Measurements from ENCODE around the gene ATP10A. TPM values are rescaled to one million over a fixed set of nuclear protein-coding genes. Genes with fewer than 3 reads are reported as not detected.

The ATP10A gene
- total RNA-seq, 1 donor from 2014 or later, result 0.58 TPM

DNA sequence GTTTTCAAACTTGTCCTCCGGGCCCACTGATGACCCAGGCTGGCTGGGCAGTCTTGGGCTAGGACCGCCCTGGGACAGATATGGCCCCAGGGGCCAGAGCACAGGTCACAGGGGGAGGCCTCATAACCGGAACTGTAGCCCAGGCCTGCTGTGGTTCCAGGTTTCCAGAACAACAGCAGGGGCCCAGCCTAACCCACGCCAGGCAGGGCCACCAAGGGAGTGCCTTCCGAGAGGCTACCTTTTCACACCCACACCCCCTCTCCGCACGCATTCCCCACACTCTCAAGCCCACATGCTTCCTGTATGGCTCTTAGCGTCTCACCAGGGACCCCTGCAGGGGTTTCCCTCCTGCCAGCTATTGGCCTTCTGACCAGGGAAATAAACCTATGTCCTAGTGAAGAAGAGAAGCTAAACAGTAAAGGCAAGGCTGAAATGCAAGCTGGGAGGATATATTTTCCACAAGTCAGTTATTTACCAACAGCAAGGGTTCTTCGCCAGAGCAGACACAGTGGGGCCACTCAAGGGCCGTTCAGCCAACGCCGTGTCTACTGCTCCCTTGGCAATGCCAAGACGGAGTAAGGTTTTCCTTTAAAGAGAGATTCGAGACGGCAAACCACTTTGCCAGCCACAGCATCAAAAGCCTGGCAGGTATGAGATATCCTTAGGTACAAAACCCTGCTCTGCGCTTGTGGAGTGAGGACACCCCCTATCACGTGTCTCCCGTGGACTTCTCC lies 135.1 kb downstream of the ATP10A start:
- Histone ChIP-seq H3K27me3 (ENCODE audit: low read depth) (peaks cover 5% of the 10 kb centered on the region), H3K27ac (replicated peaks) (no peak overlapping the region), H3K9me3 (replicated peaks) (no peaks in the 10 kb centered on the region), H3K36me3 (no peaks in the 10 kb centered on the region), H3K4me3 (no peak overlapping the region), H3K4me1 (no peaks in the 10 kb centered on the region)
- TF ChIP-seq, protein P1, sequence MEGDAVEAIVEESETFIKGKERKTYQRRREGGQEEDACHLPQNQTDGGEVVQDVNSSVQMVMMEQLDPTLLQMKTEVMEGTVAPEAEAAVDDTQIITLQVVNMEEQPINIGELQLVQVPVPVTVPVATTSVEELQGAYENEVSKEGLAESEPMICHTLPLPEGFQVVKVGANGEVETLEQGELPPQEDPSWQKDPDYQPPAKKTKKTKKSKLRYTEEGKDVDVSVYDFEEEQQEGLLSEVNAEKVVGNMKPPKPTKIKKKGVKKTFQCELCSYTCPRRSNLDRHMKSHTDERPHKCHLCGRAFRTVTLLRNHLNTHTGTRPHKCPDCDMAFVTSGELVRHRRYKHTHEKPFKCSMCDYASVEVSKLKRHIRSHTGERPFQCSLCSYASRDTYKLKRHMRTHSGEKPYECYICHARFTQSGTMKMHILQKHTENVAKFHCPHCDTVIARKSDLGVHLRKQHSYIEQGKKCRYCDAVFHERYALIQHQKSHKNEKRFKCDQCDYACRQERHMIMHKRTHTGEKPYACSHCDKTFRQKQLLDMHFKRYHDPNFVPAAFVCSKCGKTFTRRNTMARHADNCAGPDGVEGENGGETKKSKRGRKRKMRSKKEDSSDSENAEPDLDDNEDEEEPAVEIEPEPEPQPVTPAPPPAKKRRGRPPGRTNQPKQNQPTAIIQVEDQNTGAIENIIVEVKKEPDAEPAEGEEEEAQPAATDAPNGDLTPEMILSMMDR (IDR thresholded peaks at IDR 0.05; ENCODE audit: borderline replicate concordance), result no peak
- intact Hi-C loops (cut with micrococcal nuclease), result no loop called here
- no peak for DNase-seq

GRCh38 chr15:25727116-25727515 lies 136.0 kb downstream of the ATP10A start:
- TF ChIP-seq, protein P1 (IDR thresholded peaks at IDR 0.05; ENCODE audit: borderline replicate concordance), result no peak
- H3K4me3 ChIP-seq, result no peak overlapping the region
- intact Hi-C loops (cut with micrococcal nuclease), result no loop called here
- H3K27me3 ChIP-seq (ENCODE audit: low read depth), result peaks cover 3% of the 10 kb centered on the region
- H3K27ac ChIP-seq (replicated peaks), result no peak overlapping the region
- no peaks in the 10 kb centered on the region for H3K9me3 ChIP-seq (replicated peaks)
- DNase-seq, result no peak
- no peaks in the 10 kb centered on the region for H3K36me3 ChIP-seq
- H3K4me1 ChIP-seq, result no peaks in the 10 kb centered on the region

DNA sequence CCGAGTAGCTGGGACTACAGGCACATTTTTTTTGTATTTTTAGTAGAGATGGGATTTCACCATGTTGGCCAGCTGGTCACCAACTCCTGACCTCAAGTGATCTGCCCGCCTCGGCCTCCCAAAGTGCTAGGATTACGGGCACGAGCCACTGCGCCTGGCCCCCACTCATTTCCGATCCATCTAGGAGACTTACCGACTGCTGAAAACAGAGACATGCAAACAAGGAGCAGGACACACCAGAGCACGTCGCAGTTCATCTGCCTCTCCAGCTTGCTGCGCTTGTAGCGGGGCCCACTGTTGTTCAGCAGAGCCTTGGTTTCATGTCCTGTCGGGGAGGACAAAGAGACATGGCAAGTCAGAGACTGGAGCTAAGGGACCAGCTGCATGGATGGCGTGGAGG lies 137.4 kb downstream of the ATP10A start:
- intact Hi-C loops (cut with micrococcal nuclease), result no loop called here
- Histone ChIP-seq H3K27ac (replicated peaks) (no peak overlapping the region), H3K4me3 (no peak overlapping the region), H3K27me3 (ENCODE audit: low read depth) (peaks cover 7% of the 10 kb centered on the region), H3K4me1 (no peaks in the 10 kb centered on the region), H3K36me3 (no peaks in the 10 kb centered on the region), H3K9me3 (replicated peaks) (no peaks in the 10 kb centered on the region)
- no peak for DNase-seq
- TF ChIP-seq, protein P1 (IDR thresholded peaks at IDR 0.05; ENCODE audit: borderline replicate concordance), result no peak

DNA sequence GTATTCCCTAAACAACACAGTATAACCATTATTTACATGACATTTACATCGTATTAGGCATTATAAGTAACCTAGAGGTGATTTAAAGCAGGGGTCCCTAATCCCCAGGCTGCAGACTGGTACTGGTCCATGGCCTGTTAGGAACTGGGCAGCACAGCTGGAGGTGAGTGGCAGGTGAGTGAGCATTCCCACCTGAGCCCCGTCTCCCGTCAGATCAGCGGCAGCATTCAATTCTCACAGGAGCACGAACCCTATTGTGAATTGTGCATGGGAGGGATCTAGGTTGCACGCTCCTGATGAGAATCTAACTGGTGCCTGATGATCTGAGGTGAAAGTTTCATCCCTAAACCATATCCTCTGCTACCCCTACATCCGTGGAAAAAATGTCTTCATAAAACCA lies 138.2 kb downstream of the ATP10A start:
- TF ChIP-seq, protein P1 (IDR thresholded peaks at IDR 0.05; ENCODE audit: borderline replicate concordance), result no peak
- Histone ChIP-seq H3K27me3 (ENCODE audit: low read depth) (peaks cover 10% of the 10 kb centered on the region), H3K4me1 (no peaks in the 10 kb centered on the region), H3K36me3 (no peaks in the 10 kb centered on the region), H3K9me3 (replicated peaks) (no peaks in the 10 kb centered on the region), H3K4me3 (no peak overlapping the region), H3K27ac (replicated peaks) (no peak overlapping the region)
- intact Hi-C loops (cut with micrococcal nuclease), result no loop called here
- no peak for DNase-seq

DNA sequence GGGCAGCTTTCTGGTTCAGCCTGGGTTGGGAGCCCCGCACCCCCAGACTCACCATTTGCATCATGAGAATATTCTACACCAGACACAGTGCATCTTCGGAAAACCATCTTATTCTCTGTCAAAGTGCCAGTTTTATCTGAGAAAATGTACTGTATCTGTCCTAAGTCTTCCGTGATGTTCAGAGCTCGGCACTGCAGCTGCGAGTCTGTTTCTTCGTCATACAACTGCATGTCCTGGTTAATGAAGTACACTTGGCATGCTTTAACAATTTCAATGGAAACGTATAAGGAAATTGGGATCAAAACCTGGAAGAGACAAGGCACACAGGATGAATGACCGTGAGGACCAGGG lies 141.5 kb downstream of the ATP10A start:
- Histone ChIP-seq H3K36me3 (no peaks in the 10 kb centered on the region), H3K9me3 (replicated peaks) (no peaks in the 10 kb centered on the region), H3K4me3 (no peak overlapping the region), H3K27me3 (ENCODE audit: low read depth) (peaks cover 10% of the 10 kb centered on the region), H3K4me1 (no peaks in the 10 kb centered on the region), H3K27ac (replicated peaks) (no peak overlapping the region)
- DNase-seq, result no peak
- TF ChIP-seq, protein P1 (IDR thresholded peaks at IDR 0.05; ENCODE audit: borderline replicate concordance), result no peak
- intact Hi-C loops (cut with micrococcal nuclease), result no loop called here

All from left ventricle myocardium inferior (tissue), 1 donor.